NB4 (cell line): ENCODE data around the gene AGAP5.

Experiments
- DNase-seq: peaks from one replicate; pipeline ENCODE4 v3.0.0; 2010; ENCODE audit warnings: low read depth
- H3K4me3 ChIP-seq: one replicate; pipeline ENCODE4 v1.5.1; 2011; ENCODE audit warnings: mild to moderate bottlenecking, low read depth, low read length, moderate library complexity
- MYC ChIP-seq: IDR thresholded peaks from 2 replicates; pipeline ENCODE4 v1.6.1; 2011; ENCODE audit warnings: low read depth, low read length
- POLR2A ChIP-seq: IDR thresholded peaks from 2 replicates; pipeline ENCODE4 v1.6.1; 2011; ENCODE audit warnings: mild to moderate bottlenecking; ENCODE audit not compliant: insufficient read length; ENCODE audit errors: extremely low read depth
- TF ChIP-seq, protein P1 (sequence below): IDR thresholded peaks from 2 replicates; pipeline ENCODE4 v1.6.1; 2011; ENCODE audit warnings: low read depth, low read length
- TF ChIP-seq, protein P2 (sequence below): IDR thresholded peaks from one replicate; pipeline ENCODE4 v1.5.1; 2012; ENCODE audit warnings: low read depth, low read length

The AGAP5 gene

DNA sequence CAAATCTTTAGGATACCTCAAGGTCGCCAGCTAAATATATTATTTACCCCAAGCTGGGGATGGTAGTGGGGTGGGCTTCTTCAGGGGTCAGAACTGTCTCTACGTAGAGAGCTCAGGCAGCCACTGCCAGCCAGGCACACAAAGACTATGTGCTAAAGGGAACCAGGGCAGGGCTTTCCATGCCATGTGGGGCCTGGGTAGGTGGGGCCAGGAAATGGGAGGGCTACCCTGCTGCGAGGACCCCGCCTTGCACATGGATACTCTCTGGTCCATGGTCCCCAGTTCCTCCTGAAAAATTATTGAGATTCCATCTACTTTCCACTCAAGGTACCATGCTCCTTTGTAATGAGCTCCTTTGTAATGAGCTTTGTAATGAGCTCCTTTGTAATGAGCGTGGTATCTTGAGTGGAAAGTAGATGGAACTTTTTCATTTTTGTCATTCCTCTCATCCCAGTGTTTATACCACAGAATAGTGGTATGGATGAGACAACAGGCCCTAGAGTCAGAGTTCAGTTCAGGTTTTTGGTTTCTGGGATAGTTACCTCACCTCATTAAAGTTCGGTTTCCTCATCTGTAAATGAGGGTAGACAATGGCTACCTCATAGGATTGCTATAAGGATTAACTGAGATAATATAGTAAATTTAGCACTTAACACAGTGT, 47.9 kb downstream of the AGAP5 start:
- H3K4me3 ChIP-seq: no peak overlapping the region
- no peak for TF ChIP-seq POLR2A
- TF ChIP-seq, protein P1, sequence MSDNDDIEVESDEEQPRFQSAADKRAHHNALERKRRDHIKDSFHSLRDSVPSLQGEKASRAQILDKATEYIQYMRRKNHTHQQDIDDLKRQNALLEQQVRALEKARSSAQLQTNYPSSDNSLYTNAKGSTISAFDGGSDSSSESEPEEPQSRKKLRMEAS: no peak
- no peak for TF ChIP-seq MYC
- TF ChIP-seq, protein P2, sequence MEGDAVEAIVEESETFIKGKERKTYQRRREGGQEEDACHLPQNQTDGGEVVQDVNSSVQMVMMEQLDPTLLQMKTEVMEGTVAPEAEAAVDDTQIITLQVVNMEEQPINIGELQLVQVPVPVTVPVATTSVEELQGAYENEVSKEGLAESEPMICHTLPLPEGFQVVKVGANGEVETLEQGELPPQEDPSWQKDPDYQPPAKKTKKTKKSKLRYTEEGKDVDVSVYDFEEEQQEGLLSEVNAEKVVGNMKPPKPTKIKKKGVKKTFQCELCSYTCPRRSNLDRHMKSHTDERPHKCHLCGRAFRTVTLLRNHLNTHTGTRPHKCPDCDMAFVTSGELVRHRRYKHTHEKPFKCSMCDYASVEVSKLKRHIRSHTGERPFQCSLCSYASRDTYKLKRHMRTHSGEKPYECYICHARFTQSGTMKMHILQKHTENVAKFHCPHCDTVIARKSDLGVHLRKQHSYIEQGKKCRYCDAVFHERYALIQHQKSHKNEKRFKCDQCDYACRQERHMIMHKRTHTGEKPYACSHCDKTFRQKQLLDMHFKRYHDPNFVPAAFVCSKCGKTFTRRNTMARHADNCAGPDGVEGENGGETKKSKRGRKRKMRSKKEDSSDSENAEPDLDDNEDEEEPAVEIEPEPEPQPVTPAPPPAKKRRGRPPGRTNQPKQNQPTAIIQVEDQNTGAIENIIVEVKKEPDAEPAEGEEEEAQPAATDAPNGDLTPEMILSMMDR: no peak
- no peak for DNase-seq

DNA sequence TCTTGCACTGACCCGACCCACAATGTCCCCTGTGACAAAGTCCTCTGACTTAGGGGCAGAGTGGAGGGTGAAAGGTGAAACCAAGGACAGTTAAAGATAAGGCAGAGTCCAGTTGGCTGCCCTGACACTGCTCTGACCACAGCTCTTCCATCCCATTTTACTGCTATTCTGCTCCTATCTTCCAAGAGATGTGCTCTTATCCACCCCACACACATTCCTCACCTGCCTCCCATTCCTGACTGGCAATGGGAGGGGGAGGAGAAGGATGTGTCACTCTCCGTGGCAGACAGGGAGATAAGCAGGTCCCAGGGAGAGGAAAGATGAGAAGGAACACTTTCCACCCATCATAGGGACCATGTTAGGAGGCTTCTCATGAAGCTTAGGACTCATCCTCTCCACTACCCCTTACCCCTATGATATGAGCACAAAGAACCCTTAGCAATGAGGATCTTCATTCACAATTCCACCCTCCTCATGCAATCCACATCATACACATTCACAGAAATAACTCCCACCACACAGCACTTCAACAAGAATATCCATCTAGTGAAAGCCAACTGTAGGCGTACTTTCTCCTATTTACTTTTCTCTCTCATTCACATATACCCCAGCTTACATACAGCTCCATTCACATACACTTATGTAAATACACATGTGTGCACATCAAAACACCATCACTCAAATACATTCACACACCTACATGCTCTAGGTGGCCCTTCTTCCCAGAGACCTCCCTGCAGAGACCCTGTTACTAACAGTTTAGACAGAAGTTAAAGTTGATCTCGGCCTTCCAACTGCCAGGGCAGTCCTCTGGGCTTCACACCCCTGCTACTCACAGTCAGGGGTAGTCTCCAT, 48.7 kb downstream of the AGAP5 start:
- TF ChIP-seq, protein P1: no peak
- TF ChIP-seq MYC (no peak), POLR2A (no peak)
- H3K4me3 ChIP-seq: no peak overlapping the region
- DNase-seq: no peak

DNA sequence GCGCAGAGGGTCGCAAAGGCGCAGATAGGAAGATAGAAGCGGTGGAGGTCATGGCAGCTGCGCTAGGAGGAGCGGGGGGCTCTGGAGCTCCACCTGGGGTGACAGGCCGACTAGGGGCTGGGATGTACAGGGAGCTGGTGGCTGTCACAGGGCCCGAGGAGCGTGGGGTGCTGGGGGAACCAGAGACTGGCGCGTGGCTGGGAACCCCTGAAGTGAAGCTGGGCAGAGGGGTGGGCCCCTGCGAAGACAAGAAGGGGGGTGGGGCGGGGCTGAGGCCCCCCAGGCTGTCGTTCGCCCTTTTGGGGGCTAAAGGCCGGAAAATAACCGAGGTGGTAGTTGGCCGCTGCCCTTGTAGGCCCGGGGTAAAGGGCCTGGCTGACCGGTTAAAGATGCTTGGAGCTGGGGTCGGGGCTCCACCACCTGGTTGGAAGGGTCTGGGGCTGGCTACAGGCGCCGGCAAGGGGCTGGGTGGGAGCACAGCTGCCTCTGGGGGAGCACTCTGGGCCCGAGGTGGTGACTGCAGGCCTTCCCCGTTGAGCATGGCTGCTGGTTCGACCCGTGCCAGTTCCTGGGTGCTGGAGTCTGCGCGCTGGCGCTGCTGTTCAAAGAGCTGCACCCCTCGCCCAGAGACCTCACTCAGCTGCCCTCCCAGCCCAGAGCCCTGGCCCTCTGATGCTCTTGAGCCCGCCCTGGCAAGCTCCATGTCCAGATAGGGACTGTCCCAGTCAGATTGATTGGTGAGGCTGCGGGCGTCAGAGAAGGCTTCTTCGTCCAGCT, 49.8 kb downstream of the AGAP5 start:
- TF ChIP-seq, protein P2: no peak
- TF ChIP-seq, protein P1: no peak
- TF ChIP-seq MYC (no peak), POLR2A (no peak)
- DNase-seq: no peak
- H3K4me3 ChIP-seq: no peak overlapping the region

DNA sequence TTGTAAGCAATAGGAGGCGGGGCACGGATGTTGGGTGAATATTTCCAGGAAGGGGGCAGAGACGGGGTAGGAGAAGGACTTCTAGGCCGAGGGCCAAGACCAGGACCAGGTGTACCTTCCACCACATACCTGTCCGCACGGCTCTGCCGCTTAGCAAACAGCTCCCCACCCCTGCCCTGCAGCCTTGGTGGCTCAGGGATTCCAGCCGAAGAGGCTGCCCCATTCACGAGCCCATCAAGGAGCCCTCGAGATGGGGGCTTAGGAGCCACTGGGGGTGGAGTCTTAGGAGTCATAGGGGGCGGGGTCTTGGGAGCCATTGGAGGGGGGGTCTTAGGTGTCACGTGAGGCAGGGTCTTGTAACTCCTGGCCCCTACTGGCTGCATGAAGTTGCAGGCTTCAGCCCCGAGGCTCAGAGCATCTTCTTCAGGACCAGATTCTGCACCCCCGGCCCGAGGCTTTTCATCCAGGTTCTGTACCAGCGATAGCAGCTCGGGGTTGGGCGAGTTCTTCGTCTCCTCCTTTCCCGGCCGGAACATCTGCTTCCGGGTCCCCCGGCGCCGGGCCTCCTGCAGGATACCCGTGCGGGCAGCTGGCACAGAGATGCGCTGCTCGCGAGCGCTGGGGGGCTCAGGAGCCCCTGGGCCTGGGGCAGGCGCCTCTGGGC, 50.6 kb downstream of the AGAP5 start:
- no peak overlapping the region for H3K4me3 ChIP-seq
- no peak for DNase-seq
- TF ChIP-seq, protein P2: no peak
- TF ChIP-seq MYC: no peak
- TF ChIP-seq POLR2A: no peak
- TF ChIP-seq, protein P1: no peak

DNA sequence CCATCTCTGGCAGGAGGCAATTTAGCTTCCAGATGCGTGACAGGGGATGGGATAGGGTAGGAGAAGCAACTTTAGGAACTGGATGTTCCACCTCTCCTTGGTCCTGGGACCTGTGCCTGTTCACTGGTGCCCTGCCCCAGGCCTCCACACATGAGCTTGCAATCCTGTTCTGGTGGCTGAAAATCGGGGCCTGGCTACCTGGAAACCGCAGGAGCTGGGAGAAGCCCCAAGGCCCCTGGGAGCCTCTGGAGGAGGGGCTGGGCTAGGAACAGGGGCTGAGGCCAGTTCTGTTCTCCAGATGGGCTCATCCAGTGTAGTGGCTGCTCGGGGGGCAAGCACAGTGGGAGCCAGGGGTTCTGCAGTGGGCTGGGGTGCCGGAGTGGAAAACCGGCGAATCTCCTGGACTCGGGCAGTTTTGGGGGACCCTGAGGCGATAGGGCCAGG, 51.3 kb downstream of the AGAP5 start:
- no peak for TF ChIP-seq MYC
- TF ChIP-seq, protein P1: no peak
- TF ChIP-seq POLR2A: no peak
- TF ChIP-seq, protein P2: no peak
- H3K4me3 ChIP-seq: no peak overlapping the region
- no peak for DNase-seq
